Type B pancreatic cell (in vitro differentiated cells): Measurements from ENCODE around the gene TNPO1. TPM values are rescaled to one million over a fixed set of nuclear protein-coding genes. Genes with fewer than 3 reads are reported as not detected.

ENCODE experiments used
- DNase-seq: peaks from one replicate; pipeline ENCODE4 v3.0.0; 2021; ENCODE audit warnings: mixed read lengths; ENCODE audit not compliant: unreplicated experiment; ENCODE audit errors: extremely low spot score
- H3K27ac Mint-ChIP-seq: 2 replicates; pipeline ENCODE4 v1.8.0; 2021; ENCODE audit warnings: mild to moderate bottlenecking, mixed read lengths
- H3K27me3 Mint-ChIP-seq: 2 replicates; pipeline ENCODE4 v1.8.0; 2021; ENCODE audit warnings: mixed read lengths
- H3K36me3 Mint-ChIP-seq: 2 replicates; pipeline ENCODE4 v1.8.0; 2021; ENCODE audit warnings: mixed read lengths
- H3K4me1 Mint-ChIP-seq: one replicate; pipeline ENCODE4 v1.8.0; 2021; ENCODE audit warnings: mixed read lengths; ENCODE audit not compliant: unreplicated experiment
- H3K4me3 Mint-ChIP-seq: 2 replicates; pipeline ENCODE4 v1.8.0; 2021; ENCODE audit warnings: mild to moderate bottlenecking, mixed read lengths
- H3K9me3 Mint-ChIP-seq: 2 replicates; pipeline ENCODE4 v1.8.0; 2021; ENCODE audit warnings: mixed read lengths
- CTCF ChIP-seq: fragments of 200-600 bp; sonication (generic); conservative IDR thresholded peaks from 2 replicates; pipeline ENCODE4 v1.5.0; 2021; ENCODE audit warnings: antibody characterized with exemption, mild to moderate bottlenecking
- total RNA-seq: library from RNA; stranded (reverse); gene quantifications from 2 replicates; pipeline ENCODE4 v1.2.1, GENCODE V29; 2021; ENCODE audit warnings: low replicate concordance

Gene TNPO1
- total RNA-seq, 1 donor from 2014 or later: 131 TPM

- Mint-ChIP-seq H3K27me3 (no peaks in the 10 kb centered on the region), H3K4me1 (peaks cover 46% of the 10 kb centered on the region), H3K27ac (peak overlapping the region; percentile 55), H3K9me3 (peaks cover 7% of the 10 kb centered on the region), H3K36me3 (peaks cover 8% of the 10 kb centered on the region), H3K4me3 (no peak overlapping the region)
- no peak for DNase-seq
- TF ChIP-seq CTCF: no peak
Measured at GRCh38 chr5:72842816-72843215, 26.4 kb downstream of the TNPO1 start.

GRCh38 chr5:72844218-72844603 lies 27.8 kb downstream of the TNPO1 start:
- no peak for TF ChIP-seq CTCF
- no peak for DNase-seq
- Mint-ChIP-seq H3K27ac (no peak overlapping the region), H3K9me3 (peaks cover 7% of the 10 kb centered on the region), H3K4me1 (peaks cover 50% of the 10 kb centered on the region), H3K27me3 (no peaks in the 10 kb centered on the region), H3K36me3 (peaks cover 11% of the 10 kb centered on the region), H3K4me3 (no peak overlapping the region)

GRCh38 chr5:72845889-72846288 lies 29.4 kb downstream of the TNPO1 start:
- Mint-ChIP-seq H3K4me1 (peaks cover 56% of the 10 kb centered on the region), H3K4me3 (peak overlapping the region; percentile 35), H3K27ac (no peak overlapping the region), H3K36me3 (peaks cover 6% of the 10 kb centered on the region), H3K9me3 (no peaks in the 10 kb centered on the region), H3K27me3 (no peaks in the 10 kb centered on the region)
- no peak for DNase-seq
- no peak for TF ChIP-seq CTCF

GRCh38 chr5:72846483-72846882 lies 30.0 kb downstream of the TNPO1 start:
- H3K27me3 Mint-ChIP-seq: no peaks in the 10 kb centered on the region
- H3K36me3 Mint-ChIP-seq: peaks cover 6% of the 10 kb centered on the region
- H3K4me1 Mint-ChIP-seq: peaks cover 56% of the 10 kb centered on the region
- H3K4me3 Mint-ChIP-seq: no peak overlapping the region
- no peak for DNase-seq
- TF ChIP-seq CTCF: no peak
- no peaks in the 10 kb centered on the region for H3K9me3 Mint-ChIP-seq
- H3K27ac Mint-ChIP-seq: no peak overlapping the region

- no peaks in the 10 kb centered on the region for H3K9me3 Mint-ChIP-seq
- no peak for TF ChIP-seq CTCF
- no peak for DNase-seq
- peak overlapping the region; percentile 97 for H3K27ac Mint-ChIP-seq
- peaks cover 53% of the 10 kb centered on the region for H3K4me1 Mint-ChIP-seq
- H3K36me3 Mint-ChIP-seq: peaks cover 10% of the 10 kb centered on the region
- H3K4me3 Mint-ChIP-seq: peak overlapping the region; percentile 98
- H3K27me3 Mint-ChIP-seq: no peaks in the 10 kb centered on the region
Measured at GRCh38 chr5:72847439-72847838, 31.0 kb downstream of the TNPO1 start.

- Mint-ChIP-seq H3K27me3 (no peaks in the 10 kb centered on the region), H3K36me3 (peaks cover 12% of the 10 kb centered on the region), H3K4me3 (peak overlapping the region; percentile 98), H3K4me1 (peaks cover 50% of the 10 kb centered on the region), H3K27ac (peak overlapping the region; percentile 97), H3K9me3 (no peaks in the 10 kb centered on the region)
- TF ChIP-seq CTCF: no peak
- DNase-seq: peak; percentile 85
Measured at GRCh38 chr5:72847989-72848473, 31.6 kb downstream of the TNPO1 start.
